Testis (tissue), 2 donors: ENCODE data around the gene TMPRSS11F.

ENCODE experiments used
- POLR2A ChIP-seq: fragments of 450-650 bp; IDR thresholded peaks from one replicate; pipeline ENCODE4 v1.6.1; 2017; ENCODE audit warnings: antibody characterized with exemption, mild to moderate bottlenecking, moderate library complexity
- TF ChIP-seq, protein P1 (sequence below), 3 experiments: fragments of 450-650 bp in 2 of 3; fragments of 200-600 bp in 1 of 3; sonication (generic) in 1 of 3; IDR thresholded peaks; one replicate each; pipeline ENCODE4 v1.5.1; 2016 to 2019; ENCODE audit warnings: antibody characterized with exemption in 3 of 3, mild to moderate bottlenecking in 2 of 3, moderate library complexity in 1 of 3

DNA sequence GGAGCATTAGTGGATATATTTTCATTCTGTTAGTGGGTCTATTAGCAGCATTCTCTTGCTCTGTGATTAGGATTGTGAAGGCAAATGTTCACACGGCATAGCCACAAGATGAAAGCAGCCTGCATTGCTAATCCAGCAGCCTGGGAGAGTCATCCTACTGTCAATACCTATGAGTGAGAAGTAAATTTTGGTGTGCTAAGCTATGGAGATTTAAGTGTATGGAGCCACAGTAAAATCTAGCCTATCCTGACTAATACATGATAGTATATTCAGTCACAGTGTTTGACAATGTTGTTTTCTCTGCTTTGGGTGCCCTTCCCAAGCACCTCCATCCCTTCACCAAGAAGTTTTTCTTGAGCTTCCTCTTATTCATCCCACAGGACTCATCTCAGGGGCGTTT is 47.2 kb upstream of the TMPRSS11F start:
- TF ChIP-seq, protein P1, sequence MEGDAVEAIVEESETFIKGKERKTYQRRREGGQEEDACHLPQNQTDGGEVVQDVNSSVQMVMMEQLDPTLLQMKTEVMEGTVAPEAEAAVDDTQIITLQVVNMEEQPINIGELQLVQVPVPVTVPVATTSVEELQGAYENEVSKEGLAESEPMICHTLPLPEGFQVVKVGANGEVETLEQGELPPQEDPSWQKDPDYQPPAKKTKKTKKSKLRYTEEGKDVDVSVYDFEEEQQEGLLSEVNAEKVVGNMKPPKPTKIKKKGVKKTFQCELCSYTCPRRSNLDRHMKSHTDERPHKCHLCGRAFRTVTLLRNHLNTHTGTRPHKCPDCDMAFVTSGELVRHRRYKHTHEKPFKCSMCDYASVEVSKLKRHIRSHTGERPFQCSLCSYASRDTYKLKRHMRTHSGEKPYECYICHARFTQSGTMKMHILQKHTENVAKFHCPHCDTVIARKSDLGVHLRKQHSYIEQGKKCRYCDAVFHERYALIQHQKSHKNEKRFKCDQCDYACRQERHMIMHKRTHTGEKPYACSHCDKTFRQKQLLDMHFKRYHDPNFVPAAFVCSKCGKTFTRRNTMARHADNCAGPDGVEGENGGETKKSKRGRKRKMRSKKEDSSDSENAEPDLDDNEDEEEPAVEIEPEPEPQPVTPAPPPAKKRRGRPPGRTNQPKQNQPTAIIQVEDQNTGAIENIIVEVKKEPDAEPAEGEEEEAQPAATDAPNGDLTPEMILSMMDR (IDR thresholded peaks at IDR 0.05): no peak
- TF ChIP-seq POLR2A: no peak
